NCI-H226 (cell line): ENCODE data around the gene CDKAL1.
"Not testable (repeated sequence)": the region's sequence is repeated elsewhere in the genome, so short reads cannot be mapped to it uniquely, and the experiment has no call there.

ENCODE experiments used
- DNase-seq: peaks from one replicate; pipeline ENCODE4 v3.0.0-alpha.2; 2015

The CDKAL1 gene

DNA sequence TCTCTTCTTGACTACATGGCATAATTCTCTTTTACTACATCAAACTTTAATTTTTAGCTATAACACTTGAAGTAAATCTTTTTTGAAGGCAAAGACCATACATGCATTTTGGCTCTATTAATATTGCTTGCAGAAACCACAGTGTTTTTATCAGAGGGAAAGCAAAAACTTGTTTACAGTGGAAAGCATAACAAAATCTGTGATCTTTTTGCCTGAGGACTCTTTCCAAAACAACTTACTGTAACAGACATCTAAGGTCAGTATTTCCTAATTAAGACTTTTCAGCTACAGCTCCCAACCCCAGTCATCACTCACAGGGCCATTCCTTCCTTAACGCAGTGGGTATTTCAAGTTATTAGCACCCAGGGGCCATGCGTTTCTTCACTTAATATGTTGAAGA lies 274.7 kb downstream of the CDKAL1 start:
- no peak for DNase-seq

DNA sequence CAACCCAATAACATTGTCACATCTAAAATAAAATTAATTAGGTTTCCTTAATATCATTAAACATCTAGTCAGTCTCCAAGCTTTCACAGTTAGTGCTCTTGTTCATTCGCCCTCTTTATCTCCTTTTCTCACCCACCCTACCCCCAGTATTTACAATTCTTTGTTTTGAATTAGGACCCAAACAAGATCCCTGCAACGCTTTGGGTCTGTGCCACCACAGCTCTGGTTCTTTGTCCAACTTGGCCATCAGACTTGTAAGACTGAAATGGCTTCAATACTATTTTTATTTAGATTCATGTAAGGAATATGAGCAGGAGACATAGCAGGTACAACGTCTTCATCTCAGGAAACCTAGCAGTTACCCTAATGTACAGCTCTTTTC lies 276.5 kb downstream of the CDKAL1 start:
- no peak for DNase-seq

DNA sequence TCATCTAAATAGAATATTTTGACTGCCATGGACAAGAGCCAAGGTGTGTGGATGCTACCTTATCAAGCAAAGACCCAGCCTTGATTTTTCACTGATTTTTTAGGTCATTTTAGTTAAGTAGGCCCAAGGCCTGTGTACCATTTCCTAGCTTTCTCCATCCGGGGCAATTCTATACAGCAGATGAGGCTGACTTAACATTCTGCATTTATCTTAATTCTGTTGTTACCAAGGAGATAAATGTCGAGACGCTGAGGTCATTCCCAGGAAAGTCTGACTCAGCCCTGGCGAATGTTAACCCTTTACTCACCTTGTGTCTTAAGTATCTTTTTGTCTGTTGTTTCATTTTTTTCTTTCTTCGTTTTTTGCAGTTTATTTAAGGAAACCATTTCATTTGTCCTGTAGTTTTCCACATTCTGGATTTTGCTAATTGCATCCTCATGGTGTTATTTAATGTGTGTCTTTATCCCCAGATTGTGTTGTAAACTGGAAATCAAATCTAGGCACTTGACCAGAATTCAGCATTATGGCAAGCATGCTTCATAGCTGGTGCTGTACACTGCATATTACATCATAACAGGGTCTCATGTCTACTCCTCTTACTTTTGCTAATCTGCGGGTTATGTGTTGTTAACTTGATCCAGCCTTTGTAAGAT lies 277.0 kb downstream of the CDKAL1 start:
- DNase-seq = peak; percentile 91

DNA sequence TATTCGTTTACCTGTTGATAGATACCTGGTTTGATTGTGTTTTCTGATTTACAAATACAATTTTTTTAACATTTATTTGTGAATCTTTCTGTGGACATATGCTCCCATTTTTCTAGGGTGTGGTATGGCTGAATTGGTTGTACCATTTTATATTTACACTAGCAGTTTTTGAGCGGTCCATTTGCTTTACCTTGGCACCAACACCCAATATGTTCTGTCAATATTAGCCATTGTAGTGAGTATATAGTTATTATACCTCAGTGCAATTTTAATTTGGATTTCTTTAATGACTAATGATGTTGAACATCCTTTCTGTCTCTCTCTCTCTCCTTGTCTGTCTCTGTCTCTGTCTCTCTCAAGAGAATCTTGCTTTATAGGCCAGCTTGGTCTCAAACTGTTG lies 278.5 kb downstream of the CDKAL1 start:
- no peak for DNase-seq

DNA sequence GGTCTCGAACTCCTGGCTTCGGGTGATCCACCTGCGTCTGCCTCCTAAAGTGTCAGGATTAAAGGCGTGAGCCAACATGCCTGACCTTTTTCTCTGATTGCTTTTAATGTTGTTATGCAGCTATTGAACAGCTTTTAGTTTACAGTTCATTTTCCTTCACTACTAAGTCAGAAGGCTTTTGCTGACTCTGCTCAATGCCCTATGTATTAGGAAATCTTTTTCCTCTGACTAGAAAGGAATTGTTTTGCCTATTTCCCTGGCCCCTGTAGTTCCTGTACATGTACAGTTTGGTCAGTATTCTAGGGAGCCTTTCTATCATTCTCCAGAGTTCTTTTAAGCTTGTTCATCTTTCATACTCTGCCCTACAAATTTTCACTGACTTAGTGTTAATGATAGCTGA lies 280.2 kb downstream of the CDKAL1 start:
- DNase-seq = no peak

DNA sequence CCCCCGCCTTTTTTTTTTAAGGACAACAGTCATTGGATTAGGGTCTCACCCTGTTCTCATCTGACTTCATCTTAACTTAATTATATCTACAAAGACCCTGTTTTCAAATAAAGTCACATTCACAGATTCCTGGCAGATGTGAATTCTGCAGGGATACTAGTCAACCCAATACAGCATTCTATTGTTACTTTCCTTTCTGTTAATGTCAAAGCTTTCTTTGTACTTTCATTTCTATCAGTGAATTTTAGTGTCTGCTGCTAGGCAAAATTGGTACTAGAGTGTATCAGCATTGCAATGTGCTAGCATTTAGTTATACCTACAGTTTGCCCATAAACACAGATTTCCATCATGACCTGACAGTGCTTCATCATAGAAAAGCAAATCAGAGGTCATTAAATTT lies 281.9 kb downstream of the CDKAL1 start:
- DNase-seq = no peak

DNA sequence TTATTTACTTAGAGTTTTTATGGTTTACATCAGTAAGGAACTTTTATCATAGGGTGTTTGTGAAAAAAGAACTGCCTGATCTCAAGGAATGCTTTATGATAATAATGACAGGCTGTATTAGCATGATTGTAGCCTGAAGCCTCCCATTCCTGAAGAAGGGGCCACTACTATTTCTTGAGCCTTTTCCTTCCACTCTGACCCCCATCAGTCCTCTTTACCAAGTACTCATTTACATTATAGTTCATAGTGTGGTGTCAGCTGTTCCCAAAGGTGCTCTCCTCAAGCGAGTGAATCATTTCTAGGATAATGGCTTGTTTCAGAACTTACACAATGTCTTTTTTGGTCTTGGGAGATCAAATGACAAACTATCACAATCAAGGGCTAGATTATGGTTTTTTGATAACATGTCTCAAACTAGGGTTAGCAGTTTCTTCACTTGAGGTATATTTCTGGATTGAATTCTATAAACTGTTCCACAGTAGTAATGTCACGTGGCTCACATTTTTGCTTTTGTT lies 283.6 kb downstream of the CDKAL1 start:
- DNase-seq = no peak

DNA sequence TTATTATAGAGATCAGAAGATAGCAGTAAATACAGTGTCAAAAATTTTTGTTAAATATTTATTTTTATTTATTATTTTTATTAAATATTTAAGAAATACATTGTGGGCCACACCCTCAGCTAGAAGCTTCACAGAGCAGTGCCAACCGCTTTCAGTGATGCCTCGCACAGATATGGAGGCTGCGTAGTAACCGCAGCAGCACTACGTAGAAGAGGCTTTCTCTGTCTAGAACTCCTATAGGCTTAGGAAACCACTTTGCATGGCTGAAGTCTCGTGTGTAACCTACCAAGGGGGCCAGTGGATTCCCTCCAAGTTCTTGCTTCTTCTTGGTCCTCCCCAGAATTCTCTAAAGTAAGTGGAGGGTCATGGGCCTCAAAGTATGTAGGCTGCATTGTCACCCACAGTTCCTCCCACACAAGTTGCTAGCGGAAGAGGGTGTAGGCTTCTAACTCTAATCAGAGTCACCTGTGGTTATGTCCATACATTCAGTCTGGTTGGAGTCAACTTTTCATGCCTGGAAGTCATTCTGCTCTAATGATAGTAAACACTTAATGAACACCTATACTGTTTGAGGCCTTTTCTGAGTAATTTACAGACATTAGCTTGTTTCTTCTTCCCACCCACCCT lies 285.6 kb downstream of the CDKAL1 start:
- no peak for DNase-seq

DNA sequence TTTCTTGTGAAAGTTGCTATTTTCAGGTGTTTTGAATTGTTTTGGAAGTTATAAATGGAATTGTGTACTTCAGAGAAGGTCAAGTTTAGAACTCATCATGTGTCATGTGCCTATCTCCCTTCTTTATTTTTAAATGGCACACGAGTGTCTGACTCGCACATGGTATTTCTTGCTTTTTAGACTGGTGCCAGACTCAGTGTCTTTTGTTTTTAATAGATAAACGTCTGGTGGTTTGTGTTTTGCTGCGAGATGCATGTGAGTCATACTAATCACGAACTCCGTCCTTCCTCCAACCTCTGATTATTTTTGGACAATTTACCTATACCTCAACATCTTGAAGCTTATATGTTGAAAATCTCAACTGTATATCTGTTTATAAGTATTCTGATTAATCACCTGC lies 292.1 kb downstream of the CDKAL1 start:
- peak; percentile 48 for DNase-seq

DNA sequence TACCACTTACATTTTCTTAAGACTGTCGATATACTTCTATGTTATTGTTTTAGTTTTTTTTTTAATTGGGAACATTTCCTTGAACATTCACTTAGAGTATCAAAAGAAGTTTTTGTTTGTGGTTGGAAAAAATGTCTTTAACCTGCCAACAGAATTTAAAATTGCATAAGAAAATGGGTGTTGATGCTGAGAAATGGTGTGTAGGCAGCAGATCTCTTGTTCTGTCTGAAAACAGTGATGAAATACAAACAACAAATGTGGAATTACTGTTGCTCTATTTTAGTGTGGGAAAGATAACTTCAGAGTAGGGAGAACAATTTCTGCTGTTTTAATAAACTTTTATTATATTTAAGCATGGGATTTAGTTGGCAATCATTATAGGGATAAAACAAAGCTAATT lies 293.5 kb downstream of the CDKAL1 start:
- peak; percentile 28 for DNase-seq

DNA sequence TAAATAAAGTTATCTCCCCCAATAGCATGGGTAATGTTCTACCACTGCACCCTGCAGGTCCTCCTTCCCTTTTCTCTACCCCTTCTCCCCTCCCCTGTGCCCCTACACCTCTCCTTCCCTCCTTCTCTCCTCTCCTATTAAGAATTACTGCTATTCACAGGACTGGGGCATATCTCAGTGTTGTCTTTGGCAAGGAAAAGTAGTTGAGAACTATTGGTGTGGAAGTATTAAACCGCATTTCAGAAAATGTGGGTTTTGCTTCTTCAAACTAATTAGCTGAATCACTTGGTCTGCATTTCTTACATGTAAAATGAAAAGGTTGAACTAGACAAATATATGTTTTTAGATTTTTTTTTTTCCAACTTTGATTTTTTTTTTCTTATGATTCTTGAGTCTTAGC lies 296.3 kb downstream of the CDKAL1 start:
- no peak for DNase-seq

DNA sequence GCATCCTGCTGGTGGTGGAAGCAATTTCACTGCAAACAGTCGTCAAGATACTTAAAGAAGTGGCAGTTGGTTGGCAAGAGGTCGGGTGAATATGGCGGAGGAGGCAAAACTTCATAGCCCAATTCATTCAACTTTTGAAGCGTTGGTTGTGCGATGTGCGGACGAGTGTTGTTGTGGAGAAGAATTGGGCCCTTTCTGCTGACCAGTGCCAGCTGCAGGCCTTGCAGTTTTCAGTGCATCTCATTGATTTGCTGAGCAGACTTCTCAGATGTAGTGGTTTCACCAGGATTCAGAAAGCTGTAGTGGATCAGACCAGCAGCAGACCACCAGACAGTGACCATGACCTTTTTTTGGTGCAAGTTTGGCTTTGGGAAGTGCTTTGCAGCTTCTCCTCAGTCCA lies 297.0 kb downstream of the CDKAL1 start:
- not testable (repeated sequence) for DNase-seq

DNA sequence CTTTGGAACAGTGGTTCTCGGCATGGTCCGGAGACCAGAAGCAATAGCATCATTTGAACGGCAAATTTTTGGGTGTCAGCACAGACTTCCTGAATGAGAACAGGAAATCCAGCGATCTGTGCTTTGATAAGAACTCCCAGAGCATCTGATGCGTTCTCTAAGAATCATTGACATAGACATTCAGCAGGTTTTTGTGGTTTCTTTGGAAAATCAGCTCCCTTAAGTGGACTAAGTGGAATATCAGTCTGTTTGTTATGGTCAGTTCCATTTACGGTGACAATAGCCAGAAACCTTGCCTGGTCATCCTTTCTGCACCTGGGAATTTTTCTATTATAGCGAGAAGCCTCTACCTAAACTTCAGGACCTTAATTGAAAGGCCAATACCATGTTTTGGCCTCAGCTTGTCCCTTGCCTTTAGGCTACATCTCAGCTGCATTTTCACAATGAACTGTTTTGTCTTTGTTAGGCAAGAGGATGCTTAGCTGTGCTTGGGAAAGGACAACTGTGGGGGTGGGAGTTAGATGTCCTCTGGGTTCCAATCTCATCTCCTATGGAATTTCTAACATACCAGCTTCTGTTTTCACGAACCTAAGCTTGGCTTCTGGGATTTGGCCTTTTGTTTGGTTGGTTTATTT lies 299.7 kb downstream of the CDKAL1 start:
- no peak for DNase-seq

DNA sequence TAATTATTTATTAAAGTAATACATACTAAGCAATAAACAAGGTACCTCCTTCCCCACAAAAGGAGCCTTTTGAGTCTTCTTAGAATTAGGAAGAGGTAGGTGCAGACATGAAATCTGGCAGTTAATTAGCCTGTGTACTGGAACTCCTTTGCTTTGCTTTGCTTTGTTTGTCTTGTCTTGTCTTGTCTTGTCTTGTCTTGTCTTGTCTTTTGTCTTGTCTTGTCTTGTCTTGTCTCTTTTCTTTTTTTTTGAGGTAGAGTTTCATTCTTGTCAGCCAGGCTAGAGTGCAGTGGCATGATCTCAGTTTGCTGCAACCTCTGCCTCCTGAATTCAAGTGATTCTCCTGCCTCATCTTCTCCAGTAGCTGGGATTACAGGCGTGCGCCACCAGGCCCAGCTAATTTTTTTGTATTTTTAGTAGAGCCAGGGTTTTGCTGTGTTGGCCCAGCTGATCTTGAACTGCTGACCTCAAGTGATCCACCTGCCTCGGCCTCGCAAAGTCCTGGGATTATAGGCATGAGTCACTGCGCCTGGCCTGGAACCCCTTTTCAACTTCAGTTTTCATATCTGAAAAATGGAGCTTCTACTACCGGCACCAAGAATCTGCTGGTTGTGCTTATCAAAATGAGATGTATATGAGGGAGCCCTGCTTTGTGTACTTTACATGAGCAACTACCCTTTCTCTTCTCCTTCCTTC lies 301.2 kb downstream of the CDKAL1 start:
- DNase-seq = no peak

DNA sequence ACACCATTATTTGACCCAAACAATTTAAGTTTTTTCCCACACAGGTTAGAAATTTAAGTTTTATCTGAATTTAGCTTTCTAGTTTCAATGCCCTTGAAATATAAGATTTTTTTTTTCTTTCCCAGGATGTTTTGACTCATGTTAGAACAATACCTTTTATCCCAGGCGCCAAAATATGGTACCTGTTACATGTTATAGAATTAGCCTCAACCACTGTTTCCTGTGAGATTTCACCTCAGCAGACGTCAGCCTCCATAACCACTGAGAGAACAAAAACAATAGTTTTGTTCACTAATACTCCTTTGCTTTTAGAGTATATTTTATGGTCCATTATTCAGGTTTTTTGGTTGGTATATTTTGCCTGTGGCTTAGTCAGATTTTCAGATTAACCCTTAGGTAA lies 302.9 kb downstream of the CDKAL1 start:
- DNase-seq = no peak

DNA sequence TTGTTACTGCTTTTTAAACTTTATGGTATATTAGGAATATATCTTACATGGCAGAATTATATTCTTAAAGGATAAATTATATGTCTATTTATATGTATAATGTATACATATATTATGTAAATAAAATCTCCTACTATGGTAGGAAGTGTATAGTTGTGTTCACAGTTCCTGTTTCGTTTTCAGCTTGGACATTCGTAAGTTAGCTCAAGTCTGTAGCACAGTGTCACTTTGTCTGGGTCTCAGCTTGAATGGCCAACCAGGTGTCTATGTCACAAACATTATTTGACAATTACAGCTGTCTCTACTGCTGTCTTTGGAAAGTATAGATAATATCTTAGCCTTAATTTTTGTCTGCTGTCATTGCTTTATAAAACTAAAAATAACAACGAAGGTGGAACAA lies 303.9 kb downstream of the CDKAL1 start:
- DNase-seq = no peak

DNA sequence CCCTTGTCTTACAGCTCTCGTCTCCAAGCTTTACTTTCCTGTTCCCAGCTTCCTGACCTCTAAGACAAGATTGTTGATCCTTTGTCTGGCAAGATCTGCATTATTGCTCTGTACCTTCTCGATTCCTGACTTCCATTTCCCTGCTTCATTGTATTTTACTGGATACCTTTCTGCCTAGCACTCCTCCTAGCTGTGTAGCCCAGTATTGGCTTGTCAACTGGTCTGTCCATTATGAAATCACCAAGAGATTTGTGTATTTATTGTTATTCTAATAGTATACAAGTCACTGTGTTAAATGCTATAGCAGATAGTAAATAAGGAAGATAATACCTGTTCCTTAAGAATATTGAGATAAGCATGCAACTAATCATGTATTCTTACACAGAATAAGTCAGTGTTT lies 305.4 kb downstream of the CDKAL1 start:
- no peak for DNase-seq

DNA sequence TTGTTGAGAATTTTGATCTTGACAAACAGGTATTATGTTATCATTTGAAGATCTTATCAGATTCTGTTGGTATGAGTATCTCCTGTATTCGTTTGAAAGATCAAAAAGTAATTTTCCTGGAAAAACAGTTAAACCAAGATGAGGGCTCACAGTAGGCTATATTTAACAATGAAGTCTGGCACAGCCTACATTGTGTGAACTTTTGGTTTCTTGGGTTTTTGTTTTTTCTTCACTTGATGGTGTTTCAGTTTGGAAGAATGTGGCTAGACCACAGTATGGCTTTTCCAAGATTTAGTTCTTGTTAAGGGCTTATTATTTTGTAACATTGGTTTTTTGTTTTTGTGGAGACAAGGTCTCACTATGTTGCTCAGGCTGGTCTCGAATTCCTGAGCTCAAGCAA lies 306.4 kb downstream of the CDKAL1 start:
- no peak for DNase-seq

DNA sequence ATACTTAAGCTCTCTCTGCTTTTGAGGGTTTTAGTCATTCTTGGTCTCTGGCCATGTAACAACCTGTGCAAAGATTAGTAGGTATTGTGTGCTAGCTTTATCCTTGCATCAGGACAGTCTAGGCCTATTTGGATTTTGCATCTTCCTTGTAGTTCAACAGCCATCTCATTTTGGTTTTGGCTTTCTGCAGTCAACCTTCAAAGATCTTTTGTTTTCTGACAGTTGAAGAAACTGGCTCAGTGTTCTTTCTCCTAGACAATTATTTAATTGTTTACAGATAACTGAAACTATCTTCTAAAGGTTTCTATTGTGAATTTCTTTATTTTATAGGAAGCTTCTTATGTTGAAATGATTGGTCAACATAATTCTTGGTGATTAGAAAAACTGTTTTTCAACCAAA lies 307.5 kb downstream of the CDKAL1 start:
- no peak for DNase-seq

DNA sequence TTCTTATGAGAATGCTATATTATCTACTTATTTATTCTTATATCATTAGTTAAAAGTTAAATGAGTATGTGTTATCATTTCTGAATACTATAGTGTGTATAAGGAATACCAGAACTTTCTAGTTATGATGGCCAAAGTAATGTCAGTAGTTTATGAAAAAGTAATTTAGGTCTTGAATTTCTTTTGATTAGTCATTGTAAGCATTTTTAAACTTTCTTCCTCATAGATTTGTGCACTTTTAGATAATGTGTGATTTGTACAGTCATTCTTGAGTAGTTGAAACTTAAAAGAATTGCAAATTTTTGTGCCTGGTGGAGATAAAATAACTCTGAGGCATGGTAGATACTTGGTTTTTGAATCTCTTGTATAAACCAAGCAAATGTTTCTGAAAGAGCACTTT lies 311.3 kb downstream of the CDKAL1 start:
- DNase-seq = no peak

DNA sequence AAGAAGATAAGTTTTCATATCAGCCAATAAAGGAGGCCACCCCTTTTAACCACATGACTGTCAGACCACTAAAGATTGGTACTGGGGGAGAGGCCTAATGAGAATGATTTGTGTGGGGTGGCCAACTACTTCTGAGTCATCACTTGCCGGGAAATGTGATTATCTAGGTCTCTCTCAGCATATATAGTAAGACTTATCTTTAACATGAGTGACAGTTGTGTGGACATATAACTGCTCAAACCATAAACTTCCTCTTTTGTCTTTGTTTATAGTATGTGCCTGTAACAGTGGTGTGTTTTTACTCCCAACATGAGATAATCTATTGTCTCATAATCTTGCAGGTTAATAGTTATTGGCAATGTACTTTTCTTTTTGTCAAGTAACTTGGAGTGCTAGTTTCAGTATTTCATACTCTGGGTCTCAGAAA lies 312.4 kb downstream of the CDKAL1 start:
- peak; percentile 71 for DNase-seq

DNA sequence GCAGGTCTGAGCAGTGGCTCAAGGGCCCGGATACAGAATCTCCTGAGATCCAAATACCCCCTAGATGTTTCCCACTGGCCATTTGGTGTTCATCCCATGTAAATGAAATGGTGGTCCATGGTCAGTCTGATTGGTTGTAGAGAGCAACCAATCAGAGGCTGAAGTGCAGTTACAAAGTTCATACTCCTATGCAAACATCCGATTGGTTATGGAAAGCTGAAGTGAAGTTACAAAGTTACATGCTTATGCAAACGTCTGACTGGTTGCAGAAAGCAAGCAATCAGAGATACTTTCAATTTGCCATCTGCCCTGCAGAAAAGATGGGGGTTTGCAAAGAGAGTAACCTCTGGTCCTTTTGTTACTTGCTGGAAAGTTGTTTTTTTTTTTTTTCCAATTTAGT lies 313.6 kb downstream of the CDKAL1 start:
- DNase-seq = no peak

DNA sequence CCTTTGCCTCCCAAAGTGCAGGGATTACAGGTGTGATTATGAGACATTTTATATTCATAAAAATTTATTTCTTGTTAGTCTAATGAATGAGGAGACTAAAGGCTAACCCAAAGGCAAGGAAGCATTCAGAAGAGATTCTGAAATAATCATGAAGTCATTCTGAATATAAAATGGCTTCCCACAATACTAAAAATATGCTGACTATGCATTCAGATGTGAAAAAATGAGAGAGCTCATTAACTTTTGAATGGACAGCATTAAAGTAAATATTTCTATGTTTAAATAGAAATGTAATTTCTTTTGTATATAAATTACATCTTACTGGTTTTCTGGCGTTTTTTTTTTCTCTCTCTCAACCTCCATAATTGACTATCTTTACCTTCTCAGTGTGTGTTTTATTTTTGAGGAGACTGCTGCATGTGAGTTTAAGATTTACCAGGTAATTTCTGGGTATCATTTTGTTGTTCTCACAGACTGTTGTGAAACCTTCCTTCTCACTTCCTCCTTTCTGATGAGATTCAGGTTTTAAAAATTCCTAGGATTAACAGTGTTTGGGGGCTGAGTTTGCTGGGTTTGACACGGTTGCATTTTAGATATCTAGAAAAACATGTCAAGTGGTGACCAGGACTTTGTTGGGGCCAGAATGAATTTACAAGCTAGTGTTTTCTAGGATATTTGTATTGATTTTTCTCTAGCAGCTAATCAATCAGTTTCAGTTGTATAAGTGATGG lies 316.6 kb downstream of the CDKAL1 start:
- no peak for DNase-seq
